ENCODE measurements around the gene EIF3A.

Gene EIF3A

GRCh38 chr10:119105155-119105554 lies 24.5 kb upstream of the EIF3A start:
- TF ChIP-seq, protein P1, sequence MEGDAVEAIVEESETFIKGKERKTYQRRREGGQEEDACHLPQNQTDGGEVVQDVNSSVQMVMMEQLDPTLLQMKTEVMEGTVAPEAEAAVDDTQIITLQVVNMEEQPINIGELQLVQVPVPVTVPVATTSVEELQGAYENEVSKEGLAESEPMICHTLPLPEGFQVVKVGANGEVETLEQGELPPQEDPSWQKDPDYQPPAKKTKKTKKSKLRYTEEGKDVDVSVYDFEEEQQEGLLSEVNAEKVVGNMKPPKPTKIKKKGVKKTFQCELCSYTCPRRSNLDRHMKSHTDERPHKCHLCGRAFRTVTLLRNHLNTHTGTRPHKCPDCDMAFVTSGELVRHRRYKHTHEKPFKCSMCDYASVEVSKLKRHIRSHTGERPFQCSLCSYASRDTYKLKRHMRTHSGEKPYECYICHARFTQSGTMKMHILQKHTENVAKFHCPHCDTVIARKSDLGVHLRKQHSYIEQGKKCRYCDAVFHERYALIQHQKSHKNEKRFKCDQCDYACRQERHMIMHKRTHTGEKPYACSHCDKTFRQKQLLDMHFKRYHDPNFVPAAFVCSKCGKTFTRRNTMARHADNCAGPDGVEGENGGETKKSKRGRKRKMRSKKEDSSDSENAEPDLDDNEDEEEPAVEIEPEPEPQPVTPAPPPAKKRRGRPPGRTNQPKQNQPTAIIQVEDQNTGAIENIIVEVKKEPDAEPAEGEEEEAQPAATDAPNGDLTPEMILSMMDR (IDR thresholded peaks at IDR 0.05; ENCODE audit: low read depth, low read length): no peak

DNA sequence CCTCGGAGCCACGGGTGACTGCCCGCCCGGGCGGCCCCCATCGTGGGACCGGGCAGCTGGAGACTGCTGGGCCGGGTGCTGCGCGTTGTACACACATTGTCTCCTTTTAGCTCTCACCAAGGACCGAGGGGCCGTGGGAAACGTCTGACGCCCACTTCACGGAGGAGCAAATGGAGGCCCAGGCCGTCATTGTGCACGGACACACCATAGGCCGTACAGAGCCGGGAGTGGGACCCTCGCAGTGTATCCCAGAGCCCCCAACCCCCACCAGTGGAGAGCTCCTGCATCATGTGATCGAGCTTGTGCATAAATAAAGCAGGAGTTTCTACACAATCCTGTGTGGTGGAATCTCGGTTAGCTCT lies 24.0 kb upstream of the EIF3A start:
- TF ChIP-seq, protein P1 (IDR thresholded peaks at IDR 0.05; ENCODE audit: low read depth, low read length): no peak
- no peak for DNase-seq (ENCODE audit: extremely low read depth, low read depth)

More at GRCh38 chr10:119105155-119105554, 24.5 kb upstream of the EIF3A start:
- DNase-seq (ENCODE audit: extremely low read depth, low read depth): no peak

DNA sequence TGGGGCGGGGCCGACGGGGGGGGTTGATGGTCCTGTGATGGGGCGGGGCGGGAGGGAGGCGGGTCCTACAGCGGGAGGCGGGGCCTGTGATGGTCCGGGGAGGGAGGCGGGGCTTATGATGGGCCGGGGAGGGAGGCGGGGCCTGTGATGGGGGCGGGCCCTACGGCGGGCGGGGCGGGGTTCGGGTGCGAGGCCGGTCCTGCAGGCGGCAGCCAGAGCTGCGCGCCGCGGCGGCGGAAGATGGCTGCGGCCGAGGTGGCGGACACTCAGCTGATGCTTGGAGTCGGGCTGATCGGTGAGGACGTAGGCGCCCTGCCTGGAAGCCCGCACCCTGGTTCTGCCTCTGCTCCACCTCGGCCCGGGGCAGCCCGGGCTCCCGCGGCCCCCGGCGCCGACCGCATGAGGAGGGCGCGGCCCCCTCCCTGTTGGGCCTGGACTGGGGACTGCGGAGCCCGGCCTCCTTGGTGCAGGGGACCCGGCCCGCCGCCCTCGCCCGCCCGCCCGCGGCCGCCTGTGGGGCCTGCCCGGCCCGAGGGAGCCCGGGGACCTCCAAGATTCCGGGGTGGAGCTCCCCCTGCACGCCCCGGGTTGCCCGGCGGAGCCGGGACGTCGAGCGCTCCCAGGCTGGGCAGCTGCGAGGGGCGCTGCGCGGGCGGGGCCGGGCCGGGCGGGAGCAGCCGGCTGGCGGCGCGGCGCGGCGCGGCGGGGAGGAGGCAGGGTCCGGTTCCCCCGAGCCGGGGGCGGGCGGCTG lies 23.5 kb upstream of the EIF3A start, which contains the start of gene DENND10:
TSS of gene DENND10 (plus strand) at position 211 of the 751 bp plus-strand sequence. CDS start at position 241, 30 bp downstream.
- no peak for DNase-seq (ENCODE audit: extremely low read depth, low read depth)

GRCh38 chr10:119103241-119103902 lies 22.8 kb upstream of the EIF3A start:
- no peak for DNase-seq (ENCODE audit: extremely low read depth, low read depth)
- TF ChIP-seq, protein P1 (IDR thresholded peaks at IDR 0.05; ENCODE audit: low read depth, low read length): no peak

More for the DNA sequence above, 23.5 kb upstream of the EIF3A start, which contains the start of gene DENND10:
- TF ChIP-seq, protein P1 (IDR thresholded peaks at IDR 0.05; ENCODE audit: low read depth, low read length): no peak

DNA sequence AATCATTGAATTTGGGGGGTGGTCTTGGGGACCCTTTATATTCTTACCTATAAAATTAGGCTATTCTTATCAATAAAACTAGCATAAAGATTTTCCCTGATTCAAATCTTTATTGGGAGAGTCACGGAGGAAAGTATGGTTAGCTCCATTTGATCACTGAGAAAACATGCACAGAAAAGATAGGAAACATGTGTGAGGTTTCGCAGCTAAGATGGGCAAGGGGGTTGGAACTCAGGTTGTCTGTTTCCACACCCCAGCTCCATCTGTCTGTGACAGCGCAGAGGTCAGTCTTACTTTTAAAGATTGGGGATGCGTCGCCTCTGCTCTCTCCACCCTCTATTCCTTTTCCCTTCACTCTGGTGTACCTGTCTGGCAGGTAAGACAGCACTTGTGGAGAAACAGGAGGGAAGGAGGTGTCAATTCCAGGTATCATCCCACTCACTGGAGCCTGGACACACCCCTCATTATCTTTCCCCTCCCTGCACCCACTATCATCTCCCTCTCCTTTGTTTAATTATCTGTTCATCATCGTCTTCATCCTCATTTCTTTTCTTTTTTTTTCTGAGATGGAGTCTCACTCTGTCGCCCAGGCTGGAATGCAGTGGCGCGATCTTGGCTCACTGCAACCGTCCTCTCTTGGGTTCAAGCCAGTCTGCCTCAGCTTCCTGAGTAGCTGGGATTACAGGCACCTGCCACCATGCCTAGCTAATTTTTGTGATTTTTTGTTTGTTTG lies 20.9 kb upstream of the EIF3A start:
- TF ChIP-seq, protein P1 (IDR thresholded peaks at IDR 0.05; ENCODE audit: low read depth, low read length): no peak
- no peak for DNase-seq (ENCODE audit: extremely low read depth, low read depth)

DNA sequence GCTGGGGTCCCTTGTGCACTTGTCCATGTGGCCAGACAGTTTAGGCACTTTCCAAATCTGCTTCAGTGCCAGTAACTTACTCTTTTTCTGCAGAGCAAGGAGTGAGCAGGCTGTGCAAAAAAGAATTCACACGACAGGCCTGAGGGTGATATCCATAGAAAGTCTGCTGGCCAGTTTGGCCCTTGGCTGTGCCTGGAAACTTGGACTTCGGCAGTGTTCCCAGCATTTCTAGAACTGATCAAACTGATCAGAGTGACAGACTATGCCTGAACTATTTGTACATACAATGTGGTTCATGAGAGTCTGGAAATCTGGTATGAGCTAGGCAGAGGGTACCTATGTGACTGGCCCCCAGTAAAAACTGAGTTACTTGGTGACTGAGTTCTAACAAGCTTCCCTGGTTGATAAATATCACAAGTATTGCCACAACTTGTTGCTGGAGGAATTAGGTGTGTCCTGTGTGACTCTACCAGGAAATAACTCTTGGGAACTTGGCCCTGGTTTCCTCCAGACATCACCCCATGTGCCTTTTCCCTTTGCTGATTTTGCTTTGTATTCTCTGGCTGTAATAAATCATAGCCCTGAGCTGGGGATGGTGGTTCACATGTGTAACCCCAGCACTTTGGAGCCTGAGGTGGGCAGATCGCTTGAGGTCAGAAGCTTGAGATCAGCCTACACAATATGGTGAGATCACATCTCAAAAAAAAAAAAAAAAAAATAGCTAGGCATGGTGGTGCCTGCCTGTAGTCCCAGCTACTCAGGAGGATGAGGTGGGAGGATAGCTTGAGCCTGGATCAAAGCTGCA lies 20.0 kb upstream of the EIF3A start:
- TF ChIP-seq, protein P1 (IDR thresholded peaks at IDR 0.05; ENCODE audit: low read depth, low read length): no peak
- no peak for DNase-seq (ENCODE audit: extremely low read depth, low read depth)

Measured in AG09319 (cell line).